Keratinocyte (primary cell): ENCODE results near the gene NINJ2.

Experiments used
- CTCF ChIP-seq, 3 experiments: IDR thresholded peaks in 1 of 3; conservative IDR thresholded peaks in 1 of 3; optimal IDR thresholded peaks in 1 of 3; 2 replicates in 2 of 3; 3 replicates in 1 of 3; pipeline versions ENCODE3 to v1.5.1; 2011; ENCODE audit warnings: low read length in 3 of 3, mild to moderate bottlenecking in 3 of 3, moderate library complexity in 2 of 3, control low read depth in 1 of 3, inconsistent platforms in 1 of 3; ENCODE audit not compliant: insufficient read depth in 2 of 3; ENCODE audit errors: extremely low read depth in 1 of 3
- EZH2 ChIP-seq: IDR thresholded peaks from one replicate; pipeline ENCODE4 v1.6.1; 2012; ENCODE audit warnings: inconsistent platforms, mild to moderate bottlenecking, low read length, moderate library complexity

GRCh38 chr12:573232-573631 is 90.0 kb downstream of the NINJ2 start:
- TF ChIP-seq CTCF (optimal IDR thresholded peaks at IDR 0.05 in 1 of 3, IDR thresholded peaks at IDR 0.05 in 1 of 3, conservative IDR thresholded peaks at IDR 0.05 in 1 of 3; ENCODE audit: extremely low read depth in 1 of 3, insufficient read depth in 2 of 3, low read length in 3 of 3) (no peak), EZH2 (no peak)
